ENCODE measurements around the gene NIM1K.
A peak's percentile ranks its signal among the peaks of the same experiment; 100 is the strongest.
"Not testable (repeated sequence)": the region's sequence is repeated elsewhere in the genome, so short reads cannot be mapped to it uniquely, and the experiment has no call there.

NIM1K gene

GRCh38 chr5:43287493-43287892 lies 95.5 kb downstream of the NIM1K start:
- DNase-seq = no peak

- no peak for DNase-seq
These were observed 96.3 kb downstream of the NIM1K start for GRCh38 chr5:43288269-43288831.

- no peak for DNase-seq
These were observed 98.7 kb downstream of the NIM1K start for GRCh38 chr5:43290726-43291125.

GRCh38 chr5:43294226-43294625 lies 102.2 kb downstream of the NIM1K start:
- DNase-seq = no peak

GRCh38 chr5:43295202-43295601 lies 103.2 kb downstream of the NIM1K start:
- DNase-seq = no peak

- no peak for DNase-seq
These were observed 104.8 kb downstream of the NIM1K start for GRCh38 chr5:43296835-43297234.

- DNase-seq = no peak
These were observed 106.4 kb downstream of the NIM1K start for GRCh38 chr5:43298443-43298842.

- no peak for DNase-seq
These were observed 108.1 kb downstream of the NIM1K start for GRCh38 chr5:43300112-43300511.

- no peak for DNase-seq
These were observed 109.6 kb downstream of the NIM1K start for GRCh38 chr5:43301653-43302091.

- DNase-seq = no peak
These were observed 110.5 kb downstream of the NIM1K start for GRCh38 chr5:43302481-43302880.

GRCh38 chr5:43303242-43303641 lies 111.2 kb downstream of the NIM1K start:
- DNase-seq = no peak

GRCh38 chr5:43304525-43304924 lies 112.5 kb downstream of the NIM1K start:
- no peak for DNase-seq

- peak; percentile 61 for DNase-seq
These were observed 114.0 kb downstream of the NIM1K start for GRCh38 chr5:43305948-43306565.

- not testable (repeated sequence) for DNase-seq
These were observed 114.9 kb downstream of the NIM1K start for GRCh38 chr5:43306954-43307353.

- DNase-seq = no peak
These were observed 117.1 kb downstream of the NIM1K start for GRCh38 chr5:43309122-43309521.

GRCh38 chr5:43309637-43310036 lies 117.6 kb downstream of the NIM1K start:
- no peak for DNase-seq

- no peak for DNase-seq
These were observed 120.1 kb downstream of the NIM1K start for GRCh38 chr5:43312076-43312661.

- no peak for DNase-seq
These were observed 120.6 kb downstream of the NIM1K start for GRCh38 chr5:43312699-43313034.

- DNase-seq = peak; percentile 100
These were observed 121.2 kb downstream of the NIM1K start, which contains the start of gene HMGCS1 for GRCh38 chr5:43313035-43313853. Gene HMGCS1, minus strand, starts transcription at chr5:43313412. Its CDS starts 14,447 bp downstream, at chr5:43298965.

GRCh38 chr5:43313854-43314457 lies 121.9 kb downstream of the NIM1K start:
- DNase-seq = peak; percentile 57

GRCh38 chr5:43314724-43315123 lies 122.7 kb downstream of the NIM1K start:
- DNase-seq = no peak

- no peak for DNase-seq
These were observed 123.2 kb downstream of the NIM1K start for GRCh38 chr5:43315263-43315662.

- no peak for DNase-seq
These were observed 123.7 kb downstream of the NIM1K start for GRCh38 chr5:43315682-43316081.
